KBM-7 (cell line): Measurements from ENCODE around the gene APCDD1.
"Not testable (repeated sequence)": the region's sequence is repeated elsewhere in the genome, so short reads cannot be mapped to it uniquely, and the experiment has no call there.

Experiments
- DNase-seq: peaks from one replicate; pipeline ENCODE4 v3.0.0-alpha.2; 2015
- in situ Hi-C: fragments of 300-500 bp; cut with MboI; formaldehyde crosslinking; loops from 2 replicates; pipeline ENCODE4 v1.14.3; 2020; ENCODE audit warnings: low sequenced_read_pairs, low pct_unique_long_range_greater_than_20kb, mixed read lengths

Gene APCDD1

GRCh38 chr18:10518595-10519255 lies 64.3 kb downstream of the APCDD1 start:
- in situ Hi-C loops = loop anchor here (10.0 kb wide), 1 partner anchor 554 kb away; no protein-coding TSS in a partner anchor
- peak; percentile 44 for DNase-seq

GRCh38 chr18:10519366-10519765 lies 64.9 kb downstream of the APCDD1 start:
- no peak for DNase-seq
- in situ Hi-C loops = loop anchor here (10.0 kb wide), 1 partner anchor 555 kb away; no protein-coding TSS in a partner anchor

GRCh38 chr18:10519999-10520935 lies 65.8 kb downstream of the APCDD1 start:
- in situ Hi-C loops = loop anchor here (10.0 kb wide), 1 partner anchor 555 kb away; no protein-coding TSS in a partner anchor
- DNase-seq = peak; percentile 79

- in situ Hi-C loops = no loop called here
- no peak for DNase-seq
Measured at GRCh38 chr18:10521566-10521965, 67.1 kb downstream of the APCDD1 start.

- in situ Hi-C loops = no loop called here
- DNase-seq = no peak
Measured at GRCh38 chr18:10522574-10522973, 68.1 kb downstream of the APCDD1 start.

- DNase-seq = no peak
- in situ Hi-C loops = no loop called here
Measured at GRCh38 chr18:10523544-10523943, 69.1 kb downstream of the APCDD1 start.

GRCh38 chr18:10524507-10525370 lies 70.3 kb downstream of the APCDD1 start:
- peak; percentile 69 for DNase-seq
- in situ Hi-C loops = no loop called here

- no peak for DNase-seq
- in situ Hi-C loops = no loop called here
Measured at GRCh38 chr18:10525371-10525691, 70.9 kb downstream of the APCDD1 start.

GRCh38 chr18:10525697-10526560 lies 71.5 kb downstream of the APCDD1 start, which contains the start of gene NAPG:
Gene NAPG (plus strand): TSS chr18:10526027. CDS start chr18:10526103, 76 bp downstream.
- in situ Hi-C loops = no loop called here
- DNase-seq = peak; percentile 92

- DNase-seq = no peak
- in situ Hi-C loops = no loop called here
Measured at GRCh38 chr18:10526561-10526949, 72.1 kb downstream of the APCDD1 start.

GRCh38 chr18:10528439-10528838 lies 74.0 kb downstream of the APCDD1 start:
- no peak for DNase-seq
- in situ Hi-C loops = no loop called here

GRCh38 chr18:10530002-10530401 lies 75.6 kb downstream of the APCDD1 start:
- DNase-seq = peak; percentile 22
- in situ Hi-C loops = no loop called here

GRCh38 chr18:10530852-10531251 lies 76.4 kb downstream of the APCDD1 start:
- in situ Hi-C loops = no loop called here
- DNase-seq = no peak

- in situ Hi-C loops = no loop called here
- no peak for DNase-seq
Measured at GRCh38 chr18:10533111-10533510, 78.7 kb downstream of the APCDD1 start.

GRCh38 chr18:10536280-10536679 lies 81.8 kb downstream of the APCDD1 start:
- in situ Hi-C loops = no loop called here
- DNase-seq = no peak

- DNase-seq = no peak
- in situ Hi-C loops = no loop called here
Measured at GRCh38 chr18:10537765-10538164, 83.3 kb downstream of the APCDD1 start.

- DNase-seq, in situ Hi-C loops: not testable (repeated sequence)
Measured at GRCh38 chr18:10539124-10539523, 84.7 kb downstream of the APCDD1 start.
